BJ (cell line): ENCODE data around the gene CCDC90B. TPM values are rescaled to one million over a fixed set of nuclear protein-coding genes. Genes with fewer than 3 reads are reported as not detected.
A peak's percentile ranks its signal among the peaks of the same experiment; 100 is the strongest.

ENCODE experiments used
- CTCF ChIA-PET: fragments of 350-600 bp; formaldehyde crosslinking; extraction: SDS; loops from one replicate; lab custom pipeline; 2021; ENCODE audit warnings: antibody characterized with exemption, inconsistent platforms; lab: Yijun Ruan, JAX
- POLR2A ChIA-PET: fragments of 300-600 bp; sonication (Branson Sonifier 250); formaldehyde crosslinking; extraction: SDS; loops from one replicate; lab custom pipeline; 2021; ENCODE audit warnings: antibody characterized with exemption; lab: Charles Lee
- DNase-seq: peaks from one replicate; pipeline ENCODE4 v3.0.0-alpha.2; 2011; ENCODE audit warnings: low read depth
- H3K27me3 ChIP-seq: 2 replicates; pipeline ENCODE4 v1.6.0; 2011; ENCODE audit warnings: low read length; ENCODE audit not compliant: control insufficient read depth, insufficient read depth
- H3K36me3 ChIP-seq: 2 replicates; pipeline ENCODE4 v1.5.1; 2011; ENCODE audit warnings: low read length; ENCODE audit not compliant: control insufficient read depth, insufficient read depth
- H3K4me3 ChIP-seq: 2 replicates; pipeline ENCODE4 v1.5.1; 2011; ENCODE audit warnings: low read depth, mild to moderate bottlenecking, control low read depth, low read length
- CTCF ChIP-seq: IDR thresholded peaks from 2 replicates; pipeline ENCODE4 v1.5.1; 2011; ENCODE audit warnings: low read depth, mild to moderate bottlenecking, control low read depth, inconsistent platforms, low read length, moderate library complexity; ENCODE audit not compliant: insufficient read depth
- polyA plus RNA-seq: library from polyadenylated mRNA; depleted of rRNA; stranded (reverse); fragments of >200 nt; gene quantifications from 2 replicates; pipeline ENCODE4 v1.2.3, GENCODE V29; 2011

The CCDC90B gene
- polyA plus RNA-seq, 1 experiment, result 22.6 TPM

- no peak for DNase-seq
- ChIA-PET CTCF (interaction anchor here (1.5 to 1.7 kb wide), 2 partner anchors 8 to 540 kb away, joined by 3 read pairs; no protein-coding TSS in a partner anchor), POLR2A (no interaction called here)
- no peaks in the 10 kb centered on the region for H3K27me3 ChIP-seq
- no peaks in the 10 kb centered on the region for H3K36me3 ChIP-seq
- no peak overlapping the region for H3K4me3 ChIP-seq
- TF ChIP-seq CTCF, result no peak
These were observed 1.5 kb upstream of the CCDC90B start for GRCh38 chr11:83287631-83288030.

- ChIA-PET POLR2A (interaction anchor here (0.6 kb wide), 1 partner anchor 8 kb away, joined by 3 read pairs; no protein-coding TSS in a partner anchor), CTCF (interaction anchor here (1.0 to 1.9 kb wide), 5 partner anchors 12 to 416 kb away, joined by 3 to 8 read pairs (median 5); no protein-coding TSS in a partner anchor)
- Histone ChIP-seq H3K4me3 (peak overlapping the region; percentile 76), H3K36me3 (no peaks in the 10 kb centered on the region), H3K27me3 (no peaks in the 10 kb centered on the region)
- no peak for DNase-seq
- no peak for TF ChIP-seq CTCF
These were observed 906 bp downstream of the CCDC90B start for GRCh38 chr11:83285151-83285770.

GRCh38 chr11:83284501-83285150 is 1.5 kb downstream of the CCDC90B start:
- Histone ChIP-seq H3K36me3 (no peaks in the 10 kb centered on the region), H3K27me3 (no peaks in the 10 kb centered on the region), H3K4me3 (peak overlapping the region; percentile 76)
- POLR2A ChIA-PET, result interaction anchor here (0.6 kb wide), 1 partner anchor 8 kb away, joined by 3 read pairs; no protein-coding TSS in a partner anchor
- no peak for DNase-seq
- no peak for TF ChIP-seq CTCF
- CTCF ChIA-PET, result interaction anchor here (1.1 to 1.4 kb wide), 2 partner anchors 8 to 11 kb away, joined by 3 read pairs; no protein-coding TSS in a partner anchor

GRCh38 chr11:83282084-83282716 is 4.0 kb downstream of the CCDC90B start:
- no peak overlapping the region for H3K4me3 ChIP-seq
- H3K36me3 ChIP-seq, result no peaks in the 10 kb centered on the region
- DNase-seq, result no peak
- ChIA-PET POLR2A (interaction anchor here (0.5 kb wide), 1 partner anchor 528 kb away, joined by 3 read pairs; no protein-coding TSS in a partner anchor), CTCF (interaction anchor here (0.8 to 1.6 kb wide), 5 partner anchors 11 to 565 kb away, joined by 3 to 7 read pairs (median 4); no protein-coding TSS in a partner anchor)
- no peaks in the 10 kb centered on the region for H3K27me3 ChIP-seq
- TF ChIP-seq CTCF, result no peak
